ENCODE data around the gene PDZK1.
"Not testable (repeated sequence)": the region's sequence is repeated elsewhere in the genome, so short reads cannot be mapped to it uniquely, and the experiment has no call there.

The PDZK1 gene

DNA sequence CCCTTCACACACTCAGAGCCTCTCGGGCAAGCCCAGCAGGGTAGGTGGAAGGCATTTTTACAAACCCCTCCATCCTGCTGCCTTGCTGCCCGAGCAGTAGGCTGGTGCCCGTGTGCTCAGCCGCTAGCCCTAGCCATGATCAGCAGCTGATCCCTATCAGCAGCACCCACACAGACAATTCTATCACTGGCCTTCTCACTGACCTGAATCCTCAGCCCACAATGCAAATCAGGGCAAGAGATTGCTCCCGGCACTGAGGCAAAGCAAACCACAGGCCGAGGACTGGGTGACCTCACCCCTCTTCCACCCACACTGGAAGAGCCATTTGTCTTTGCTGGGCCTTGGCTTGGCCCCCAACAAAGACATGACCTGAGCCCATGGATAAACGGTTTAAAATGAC lies 895 bp upstream of the PDZK1 start:
- no peak for DNase-seq

DNA sequence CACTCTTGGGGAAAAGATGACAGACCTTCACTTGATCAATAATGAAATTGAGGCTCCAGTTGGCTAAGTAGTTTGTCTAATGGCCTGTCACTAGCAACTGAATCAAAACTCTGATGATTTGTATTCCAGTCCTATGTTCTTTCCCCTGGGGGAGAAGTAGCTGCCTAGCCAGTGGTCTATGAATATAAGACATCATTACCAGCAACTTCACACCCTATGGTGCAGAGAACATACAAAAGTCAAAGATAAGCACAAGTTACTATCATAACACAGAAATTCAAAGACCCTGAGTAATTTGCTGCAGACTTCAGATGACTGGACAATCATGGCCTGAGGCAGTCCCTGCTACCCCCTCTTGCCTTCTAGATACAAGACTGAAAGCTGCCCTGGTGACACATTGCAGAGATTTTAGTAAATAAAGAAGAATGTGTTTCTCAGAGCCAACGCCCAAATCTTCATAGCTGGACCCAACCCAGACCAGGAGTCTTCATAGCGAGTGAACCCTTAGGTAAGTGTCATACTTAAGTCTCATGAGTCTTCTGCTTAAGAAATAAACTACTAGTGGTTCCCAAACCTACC lies 993 bp downstream of the PDZK1 start:
- no peak for DNase-seq

DNA sequence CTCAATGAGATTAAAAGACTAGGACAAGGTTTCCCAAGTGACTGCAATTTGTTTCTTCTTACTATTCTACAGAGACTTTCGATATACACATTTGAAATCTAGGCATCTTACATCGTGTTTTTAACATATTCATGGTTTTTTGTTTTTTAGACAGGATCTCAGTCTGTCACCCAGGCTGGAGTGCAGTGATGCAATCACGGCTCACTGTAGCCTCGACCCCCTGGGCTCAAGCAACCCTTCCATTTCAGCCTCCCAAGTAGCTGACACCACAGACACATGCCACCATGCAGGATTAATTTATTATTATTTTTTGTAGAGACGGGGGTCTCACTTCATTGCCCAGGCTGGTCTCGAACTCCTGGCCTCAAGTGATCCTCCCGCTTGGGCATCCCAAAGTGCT lies 1.5 kb downstream of the PDZK1 start:
- no peak for DNase-seq

DNA sequence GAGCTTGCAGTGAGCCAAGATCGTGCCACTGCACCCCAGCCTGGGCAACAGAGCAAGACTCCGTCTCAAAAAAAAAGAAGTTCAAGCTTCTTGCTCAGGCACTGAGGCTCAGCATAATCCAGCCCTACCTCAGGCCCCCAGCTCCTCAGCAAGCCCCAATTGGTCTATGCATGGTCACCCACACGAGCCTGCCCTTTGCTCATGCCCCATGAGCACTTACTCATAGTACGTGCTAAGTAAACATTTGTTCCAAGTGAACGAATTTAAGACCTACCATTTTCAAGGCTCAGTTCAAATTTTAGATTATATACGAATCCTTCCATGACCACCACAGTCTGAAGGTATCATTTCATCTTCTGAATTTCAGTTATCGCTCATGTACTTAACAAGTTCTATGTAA lies 4.3 kb downstream of the PDZK1 start:
- no peak for DNase-seq

DNA sequence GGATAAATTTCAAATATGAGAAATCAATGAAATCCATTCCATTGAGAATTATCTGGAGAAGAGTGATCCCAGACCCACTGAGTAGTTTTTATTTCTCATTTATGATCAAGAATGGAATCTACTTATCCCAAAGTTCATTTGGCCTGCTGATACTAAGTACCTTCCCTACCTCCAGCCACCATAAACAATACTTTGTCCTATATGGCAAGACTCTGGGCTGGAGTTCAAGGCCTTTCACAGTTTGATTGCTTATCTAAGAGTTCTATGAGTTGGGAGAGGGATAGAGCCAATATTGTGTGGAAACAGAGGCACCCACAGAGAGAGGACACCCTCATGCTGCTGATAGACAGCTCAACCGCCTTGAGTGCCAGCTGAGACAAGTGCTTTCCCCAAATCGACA lies 5.1 kb downstream of the PDZK1 start:
- DNase-seq: no peak

DNA sequence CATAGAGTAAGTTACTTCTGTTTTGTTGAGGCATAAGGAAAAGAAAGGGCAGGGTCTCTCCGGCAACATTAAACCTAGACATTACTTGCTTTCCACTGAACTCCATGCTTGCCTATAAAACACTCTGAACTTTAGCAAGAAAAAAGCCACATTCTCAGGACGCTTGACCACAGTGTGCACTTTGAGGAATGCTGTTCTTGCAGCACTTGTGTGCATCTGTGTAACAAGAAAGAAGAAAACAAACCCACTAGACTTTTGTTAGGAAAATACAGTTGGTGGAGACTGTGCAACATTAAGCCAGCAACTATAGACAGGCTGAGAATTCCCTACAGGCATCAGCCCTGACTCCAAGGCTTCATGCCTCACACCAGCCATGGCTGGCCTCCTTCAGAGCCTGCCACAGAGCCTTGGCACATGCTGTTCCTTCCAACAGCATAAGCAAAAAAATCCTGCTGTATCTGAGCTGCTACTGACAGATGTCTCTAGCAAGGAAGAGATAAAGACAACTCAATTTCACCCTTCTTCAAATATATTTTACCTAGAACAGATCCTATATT lies 5.8 kb downstream of the PDZK1 start:
- DNase-seq: no peak

DNA sequence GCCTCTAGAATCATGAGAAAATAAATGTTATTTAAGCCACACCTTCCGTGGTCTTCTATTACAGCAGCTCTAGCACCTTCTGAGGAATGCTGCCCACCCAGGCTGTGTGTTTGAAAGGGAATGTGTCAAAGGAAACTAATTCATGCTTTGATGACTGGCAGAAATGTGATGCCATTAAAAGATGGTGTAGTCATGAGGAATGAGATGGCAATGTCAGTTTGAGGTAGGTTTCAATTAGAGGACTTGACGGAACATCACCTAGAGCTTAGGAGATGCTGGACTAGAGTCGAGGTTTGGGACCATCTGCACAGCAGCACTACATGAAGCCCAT lies 10.6 kb downstream of the PDZK1 start:
- DNase-seq: no peak

DNA sequence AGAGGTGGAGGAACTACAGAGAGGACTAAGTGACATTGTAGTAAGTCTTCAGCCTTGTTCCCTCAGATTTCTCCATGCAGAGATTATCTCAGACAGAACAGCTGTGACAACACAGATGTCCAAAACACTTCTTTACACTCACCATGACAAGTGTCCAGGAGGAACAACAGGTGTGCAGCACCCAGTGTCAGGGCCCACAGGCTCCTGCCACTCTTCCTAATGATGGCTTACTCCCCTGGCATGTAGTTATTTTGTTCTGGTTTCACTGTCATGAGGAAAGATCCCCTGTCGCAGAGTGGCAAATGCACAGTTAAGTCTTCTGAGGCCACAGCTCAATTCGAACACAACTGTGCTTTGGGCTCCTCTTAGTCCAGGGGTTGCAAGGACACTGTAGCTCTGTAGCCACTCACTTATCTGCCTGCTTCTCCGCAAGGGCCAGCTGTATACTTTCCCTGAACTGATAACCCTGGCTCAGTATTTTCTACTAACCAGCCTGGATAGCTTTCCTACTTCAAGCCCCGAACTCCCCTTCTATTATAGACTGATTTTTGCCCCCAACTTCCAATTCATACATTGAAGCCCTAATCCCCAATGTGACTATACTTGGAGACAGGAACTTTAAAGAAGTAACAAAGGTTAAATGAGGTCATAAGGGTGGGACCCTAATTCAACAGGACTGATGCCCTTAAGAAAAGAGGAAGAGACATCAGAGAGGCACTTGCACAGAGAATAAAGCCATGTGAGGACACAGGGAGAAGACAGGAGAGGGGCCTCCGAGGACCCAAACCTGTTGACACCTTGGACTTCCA lies 11.1 kb downstream of the PDZK1 start:
- peak in 1 of 2 donors; percentile 5 for DNase-seq

DNA sequence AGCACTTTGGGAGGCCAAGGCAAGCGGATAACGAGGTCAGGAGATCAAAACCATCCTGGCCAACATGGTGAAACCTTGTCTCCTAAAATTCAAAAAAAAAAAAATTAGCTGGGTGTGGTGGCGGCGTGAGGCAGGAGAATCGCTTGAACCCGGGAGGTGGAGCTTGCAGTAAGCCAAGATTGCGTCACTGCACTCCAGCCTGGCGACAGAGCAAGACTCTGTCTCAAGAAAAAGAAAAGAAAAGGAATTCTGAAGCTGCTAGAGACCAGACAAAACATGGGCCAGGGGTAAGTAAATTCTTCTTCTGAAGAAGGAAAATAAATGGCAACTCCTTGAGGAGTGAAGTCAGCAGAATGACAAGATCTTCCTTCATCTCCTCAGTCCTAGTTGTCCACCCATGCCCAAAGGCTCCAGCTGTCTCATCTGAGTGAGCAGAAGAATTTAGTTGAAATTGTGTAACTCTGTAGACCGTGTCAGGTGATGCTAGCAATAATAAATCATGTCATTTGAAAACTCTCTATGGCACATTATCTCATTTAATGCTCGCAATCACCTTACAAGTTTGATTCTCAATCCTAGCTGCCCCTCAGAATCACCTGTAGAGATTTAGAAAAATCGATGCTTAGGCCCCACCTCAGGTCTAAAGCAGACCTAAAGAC lies 14.3 kb downstream of the PDZK1 start:
- DNase-seq: no peak

DNA sequence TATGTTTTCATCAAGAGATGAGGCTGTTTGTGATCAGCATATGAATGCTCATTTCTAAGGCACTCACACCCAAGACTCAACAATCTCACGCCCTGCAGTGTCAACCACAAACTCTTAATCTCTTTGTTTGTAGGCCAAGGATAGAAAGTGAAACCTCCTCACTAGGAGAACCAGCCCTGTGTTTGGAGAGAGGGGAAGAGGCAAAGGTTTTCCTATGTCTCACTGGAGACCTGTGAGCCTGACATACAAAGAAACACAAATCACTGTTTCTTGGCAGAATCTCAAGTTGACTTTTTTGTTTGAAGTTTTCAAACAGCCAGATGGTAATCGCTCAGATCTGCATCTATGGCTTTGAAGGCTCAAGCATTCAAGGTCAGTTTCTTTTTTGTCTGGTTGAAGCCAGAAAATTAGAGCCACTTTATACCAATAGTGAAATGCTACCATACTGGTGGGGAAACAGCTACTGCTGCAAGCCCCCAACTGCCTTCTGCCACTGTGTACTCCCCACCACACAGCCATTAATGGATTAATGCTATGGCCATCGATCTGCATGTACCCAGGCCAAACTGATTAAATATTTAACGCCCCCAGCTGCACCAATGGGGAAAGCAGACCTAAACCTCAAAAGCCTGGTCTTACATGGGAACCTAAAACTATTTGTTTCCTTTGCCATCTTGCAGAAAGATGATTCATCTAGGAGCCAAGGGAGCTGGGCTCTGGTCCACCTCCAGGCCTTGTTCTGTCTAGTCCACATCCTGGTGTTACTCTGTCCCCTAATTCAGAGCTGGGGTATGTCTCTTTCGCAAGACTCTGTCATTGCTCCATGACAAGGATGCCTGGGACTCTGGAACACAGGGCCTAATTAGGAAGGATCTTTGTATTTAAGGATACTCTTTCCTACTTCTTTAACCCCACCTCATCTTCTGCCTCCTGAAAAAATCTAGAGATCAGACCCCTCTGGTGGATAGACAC lies 16.3 kb downstream of the PDZK1 start:
- peak in 1 of 2 donors; percentile 58 for DNase-seq

DNA sequence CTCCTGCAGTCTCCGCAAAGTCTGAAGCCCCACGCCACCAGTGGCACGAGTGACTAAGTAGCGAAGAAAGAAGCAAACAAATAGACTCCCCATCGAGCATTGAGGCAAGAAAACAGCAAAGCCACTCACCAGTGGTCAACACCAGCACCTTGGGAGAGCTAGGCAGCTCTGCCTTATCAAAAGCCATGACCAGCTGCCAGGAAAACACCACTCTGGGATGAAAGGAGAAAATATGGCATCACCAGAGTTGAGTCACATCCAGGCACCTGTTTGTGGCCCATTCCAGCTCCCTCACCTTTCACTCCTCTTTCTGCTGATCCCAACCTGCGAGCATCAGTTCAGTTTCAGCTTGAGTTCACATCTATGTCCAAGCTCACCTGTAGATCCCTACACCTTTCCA lies 17.2 kb downstream of the PDZK1 start:
- no peak for DNase-seq

DNA sequence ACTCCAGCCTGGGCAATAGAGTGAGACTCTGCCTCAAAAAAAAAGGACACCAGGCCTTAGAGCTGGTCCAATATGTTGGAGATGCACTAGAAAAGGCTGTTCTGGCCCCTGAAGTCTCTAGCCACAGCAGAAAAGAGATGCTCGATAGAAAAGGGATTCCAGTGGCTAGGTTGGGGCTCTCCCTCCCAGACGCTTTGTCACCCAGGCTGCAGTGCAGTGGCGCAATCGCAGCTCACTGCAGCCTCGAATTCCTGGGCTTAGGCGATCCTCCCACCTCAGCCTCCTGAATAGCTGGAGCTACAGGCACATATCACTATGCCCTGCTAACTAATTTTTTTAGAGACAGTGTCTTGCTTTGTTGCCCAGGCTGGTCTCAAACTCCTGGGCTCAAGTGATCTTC lies 18.2 kb downstream of the PDZK1 start:
- DNase-seq: no peak

DNA sequence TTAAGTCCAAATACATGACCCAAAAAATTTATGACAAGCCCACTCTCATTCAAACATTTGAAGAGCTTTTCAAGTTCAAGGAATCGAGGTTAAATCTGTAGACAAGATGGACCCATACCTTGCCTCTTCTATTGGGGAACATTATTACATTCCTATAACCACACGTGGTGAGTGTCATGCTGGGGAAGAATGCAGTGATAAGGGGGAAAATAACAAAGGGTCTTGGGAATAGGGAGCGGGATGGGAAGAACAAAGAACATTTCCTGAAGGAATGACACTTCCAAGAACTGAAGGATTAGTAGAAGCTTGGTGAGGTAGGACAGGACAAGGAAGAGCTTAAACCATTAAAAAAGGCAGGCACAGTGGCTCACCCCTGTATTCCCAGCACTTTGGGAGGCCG lies 18.8 kb downstream of the PDZK1 start:
- DNase-seq: no peak

DNA sequence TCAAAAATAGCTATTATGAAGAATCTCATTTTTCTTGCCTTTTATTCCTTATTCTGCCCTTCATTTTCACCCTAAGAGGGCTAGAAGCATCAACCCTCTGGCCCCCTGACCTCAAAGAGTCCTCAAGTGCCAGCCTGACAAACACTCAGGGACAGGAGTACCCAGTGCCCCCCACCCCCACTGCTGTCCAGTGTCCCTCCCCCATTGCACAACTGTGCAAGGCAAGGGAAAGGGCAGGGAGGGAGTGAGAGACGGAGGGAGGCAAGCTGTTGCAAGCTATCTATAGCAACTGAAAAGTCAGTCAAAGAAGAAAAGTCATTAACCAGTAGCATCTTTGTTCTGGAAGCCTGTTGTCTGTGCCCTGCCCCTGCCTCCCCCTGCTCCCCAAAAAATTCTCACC lies 21.1 kb downstream of the PDZK1 start:
- DNase-seq: not testable (repeated sequence)

DNA sequence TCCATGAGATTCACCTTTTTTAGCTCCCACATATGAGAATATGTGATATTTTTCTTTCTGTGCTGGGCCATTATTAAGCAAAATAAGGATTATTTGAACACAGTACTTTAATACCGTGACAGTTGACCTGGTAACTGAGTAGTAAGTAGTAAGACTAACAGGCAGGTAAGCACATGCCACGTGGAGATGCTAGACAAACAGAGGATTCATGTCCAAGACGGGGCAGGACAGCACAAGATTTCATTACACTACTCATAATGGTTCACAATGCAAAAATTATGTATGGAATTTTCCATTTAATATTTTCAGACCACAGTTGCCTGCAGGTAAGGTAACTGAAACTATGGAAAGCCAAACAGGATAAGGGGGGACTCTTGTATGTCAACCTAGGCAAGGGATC lies 22.3 kb downstream of the PDZK1 start:
- not testable (repeated sequence) for DNase-seq

DNA sequence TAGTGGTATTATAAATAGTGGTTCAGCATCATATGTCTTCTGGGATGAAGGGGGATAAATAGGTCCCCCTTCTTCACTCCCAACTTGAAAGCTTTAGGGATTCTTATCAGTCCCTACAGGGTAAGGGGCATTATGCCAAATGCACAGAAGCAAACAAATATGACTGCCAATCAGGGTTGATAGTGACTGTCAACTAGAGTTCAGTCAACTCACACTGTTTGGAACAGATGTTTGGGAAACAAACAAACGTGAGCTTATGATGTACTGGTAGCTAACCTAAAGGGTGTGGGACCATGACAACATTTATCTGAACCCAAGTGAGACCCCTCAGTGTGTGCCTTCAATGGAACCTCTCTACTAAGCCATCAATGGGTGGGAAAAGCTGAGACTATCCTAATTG lies 34.0 kb downstream of the PDZK1 start:
- not testable (repeated sequence) for DNase-seq

DNA sequence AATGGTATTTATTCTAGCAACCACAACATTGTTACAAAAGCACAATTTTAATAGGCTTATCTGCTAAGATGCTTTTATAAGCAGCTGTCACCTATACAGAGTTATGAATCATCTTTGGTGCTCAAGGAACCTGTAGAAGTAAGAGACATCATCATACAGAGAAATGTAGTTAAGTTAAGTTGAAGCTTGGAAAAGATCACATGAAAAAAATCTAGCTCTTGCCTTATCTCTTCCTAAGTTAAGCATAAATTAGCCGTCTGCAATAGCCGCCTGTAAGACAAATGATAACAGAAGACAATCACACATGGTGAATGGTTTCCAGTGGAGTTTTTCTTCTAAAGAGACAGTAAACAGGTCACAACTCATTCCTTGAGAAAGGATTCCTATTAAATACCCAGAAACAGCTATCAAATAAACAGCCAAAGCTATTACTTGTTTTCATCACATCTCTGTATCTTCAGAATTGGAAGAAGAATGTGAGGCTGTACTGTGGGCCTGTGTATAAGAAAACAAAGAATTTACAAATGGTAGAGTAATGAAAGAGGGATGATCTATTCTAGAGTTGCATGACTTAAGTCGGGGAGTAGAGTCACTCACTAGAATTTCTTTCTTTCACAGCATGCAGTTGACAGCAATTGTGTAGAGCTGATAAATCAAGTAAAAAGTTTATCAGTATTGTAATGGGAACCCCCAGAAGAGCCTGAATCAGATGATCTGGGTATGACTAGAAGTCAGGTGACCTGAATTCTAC lies 36.0 kb downstream of the PDZK1 start:
- not testable (repeated sequence) for DNase-seq

DNA sequence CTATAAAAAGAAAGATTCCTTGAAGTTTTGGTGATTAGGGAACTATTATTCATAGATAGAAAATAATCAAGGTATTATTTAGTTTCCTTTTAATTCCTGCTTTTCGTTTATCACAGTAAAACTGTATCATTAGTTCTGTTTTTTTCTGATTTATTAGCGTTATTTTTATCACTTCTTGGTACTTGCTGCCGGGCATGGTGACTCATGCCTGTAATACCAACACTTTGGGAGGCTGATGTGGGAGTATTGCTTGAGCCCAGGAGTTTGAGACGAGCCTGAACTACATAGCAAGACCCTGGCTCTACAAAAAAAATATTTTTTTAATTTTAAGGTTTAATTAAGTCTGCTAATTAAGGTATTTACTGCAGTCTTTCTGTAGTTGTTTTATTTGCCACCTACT lies 42.2 kb downstream of the PDZK1 start:
- not testable (repeated sequence) for DNase-seq

DNA sequence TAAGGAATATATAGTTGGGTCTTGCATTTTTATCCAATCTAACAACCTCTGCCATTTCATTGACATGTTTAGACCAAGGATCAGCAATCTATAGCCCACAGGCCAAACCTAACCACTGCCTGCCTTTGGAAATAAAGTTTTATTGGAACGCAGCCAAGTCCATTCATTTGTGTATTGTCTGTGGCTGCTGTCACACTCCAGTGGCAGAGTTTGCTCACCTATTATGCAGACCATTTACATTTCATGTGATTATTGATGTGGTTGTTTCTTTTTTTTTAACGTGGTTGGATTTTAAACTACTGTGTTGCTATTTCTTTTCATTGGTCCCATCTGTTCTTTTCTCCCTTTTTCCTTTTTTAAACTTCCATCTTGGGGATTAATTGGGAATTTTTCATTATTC lies 44.7 kb downstream of the PDZK1 start:
- DNase-seq: not testable (repeated sequence)

DNA sequence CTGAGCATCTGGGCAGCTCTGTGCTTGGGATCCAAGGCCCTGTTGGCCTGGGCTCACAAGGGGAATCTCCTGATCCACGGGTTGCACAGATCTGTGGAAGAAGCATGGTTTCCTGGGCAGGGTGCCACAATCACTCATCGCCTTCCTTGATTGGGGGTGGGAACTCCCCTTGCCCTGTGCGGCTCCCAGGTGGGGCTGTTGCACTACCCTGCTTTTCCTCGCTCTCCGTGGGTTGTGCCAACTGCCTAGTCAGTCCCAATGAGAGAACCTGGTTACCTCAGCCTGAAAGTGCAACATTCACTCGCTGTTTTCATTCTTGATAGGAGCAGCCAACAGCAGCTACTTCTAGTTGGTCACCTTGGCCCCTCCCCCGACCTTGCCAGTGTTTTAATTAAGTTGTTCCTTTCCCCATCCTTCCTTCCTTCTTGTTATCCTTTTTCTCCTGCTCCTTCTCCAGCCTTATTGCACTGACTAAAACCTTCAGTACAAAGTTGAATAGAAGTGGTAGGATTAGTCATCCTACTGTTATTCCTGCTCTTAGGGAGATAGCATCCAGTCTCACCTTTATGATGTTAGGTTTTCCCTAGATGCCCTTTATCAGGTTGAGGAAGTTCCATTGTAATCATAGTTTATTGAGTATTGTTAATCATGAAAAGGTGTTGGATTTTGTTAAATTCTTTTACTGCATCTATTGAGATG lies 50.8 kb downstream of the PDZK1 start:
- DNase-seq: not testable (repeated sequence)

DNA sequence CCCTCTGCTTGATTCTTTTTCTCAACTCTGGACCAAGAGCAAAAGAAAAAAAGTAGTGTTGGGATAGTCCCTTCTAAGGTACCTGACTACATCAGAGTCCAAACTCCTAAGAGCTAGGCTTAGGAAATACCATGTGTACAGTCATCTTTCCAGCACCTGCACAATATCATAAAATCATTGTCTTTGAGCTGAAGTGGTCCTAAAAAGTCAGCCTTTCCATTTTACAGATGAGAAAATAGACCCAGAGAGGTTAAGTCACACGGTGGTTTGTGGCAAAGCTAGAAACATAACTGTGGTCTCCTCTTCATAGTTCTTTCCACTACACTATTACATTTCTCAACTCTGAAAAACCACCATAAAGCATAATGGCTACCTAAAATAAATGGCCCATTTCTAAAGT lies 63.2 kb downstream of the PDZK1 start:
- DNase-seq: not testable (repeated sequence)
